ENCODE results near the gene RUNDC3A. TPM values are rescaled to one million over a fixed set of nuclear protein-coding genes. Genes with fewer than 3 reads are reported as not detected.
"Not testable (repeated sequence)": the region's sequence is repeated elsewhere in the genome, so short reads cannot be mapped to it uniquely, and the experiment has no call there.

The RUNDC3A gene
- total RNA-seq, 2 experiments from 2014 or later = 0.08 to 0.16 TPM

DNA sequence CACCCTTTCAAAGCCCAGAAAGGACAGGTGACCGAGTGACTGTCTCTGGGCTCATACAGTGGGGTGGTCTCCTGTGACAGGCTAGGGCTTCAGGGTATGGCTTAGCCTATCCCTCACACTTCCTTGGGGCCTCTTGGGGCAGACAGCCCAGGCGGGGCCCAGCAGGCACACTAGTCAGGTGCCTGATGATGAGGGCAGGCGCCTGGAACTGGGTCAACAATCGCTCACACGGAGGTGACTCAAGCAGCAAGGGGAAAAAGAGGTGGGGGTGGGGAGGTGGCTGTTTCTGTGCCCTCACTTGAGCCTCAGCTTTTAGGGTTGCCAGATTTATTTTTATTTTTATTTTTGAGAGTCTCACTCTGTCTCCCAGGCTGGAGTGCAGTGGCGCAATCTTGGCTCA lies 30.3 kb downstream of the RUNDC3A start:
- no peak for DNase-seq
- no peak overlapping the region for H3K4me3 Mint-ChIP-seq
- H3K9me3 Mint-ChIP-seq = no peaks in the 10 kb centered on the region
- no peaks in the 10 kb centered on the region for H3K4me1 Mint-ChIP-seq
- H3K27me3 Mint-ChIP-seq = no peaks in the 10 kb centered on the region
- H3K27ac Mint-ChIP-seq = no peak overlapping the region
- no peaks in the 10 kb centered on the region for H3K36me3 Mint-ChIP-seq

DNA sequence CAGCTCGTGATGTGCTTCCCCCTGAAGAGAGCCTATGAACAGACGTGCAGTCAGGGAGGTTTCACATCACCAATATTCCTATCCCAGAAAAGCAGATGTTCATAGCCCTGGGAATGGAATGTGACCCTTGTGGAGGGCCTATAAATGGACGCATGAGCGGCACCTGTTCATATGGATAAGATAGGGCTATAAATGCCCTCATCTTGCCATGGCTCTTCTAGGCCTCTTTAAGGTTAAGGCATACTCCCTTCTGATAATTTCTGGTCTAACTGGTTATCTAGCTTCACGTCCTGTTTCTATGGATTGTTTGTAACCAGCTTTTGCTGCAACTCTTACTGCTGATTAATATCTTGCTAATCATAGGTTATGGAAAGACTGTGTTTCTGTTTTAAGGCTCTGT lies 32.2 kb downstream of the RUNDC3A start:
- not testable (repeated sequence) for H3K36me3 Mint-ChIP-seq, DNase-seq, H3K27me3 Mint-ChIP-seq, H3K27ac Mint-ChIP-seq, H3K9me3 Mint-ChIP-seq, H3K4me3 Mint-ChIP-seq, H3K4me1 Mint-ChIP-seq

DNA sequence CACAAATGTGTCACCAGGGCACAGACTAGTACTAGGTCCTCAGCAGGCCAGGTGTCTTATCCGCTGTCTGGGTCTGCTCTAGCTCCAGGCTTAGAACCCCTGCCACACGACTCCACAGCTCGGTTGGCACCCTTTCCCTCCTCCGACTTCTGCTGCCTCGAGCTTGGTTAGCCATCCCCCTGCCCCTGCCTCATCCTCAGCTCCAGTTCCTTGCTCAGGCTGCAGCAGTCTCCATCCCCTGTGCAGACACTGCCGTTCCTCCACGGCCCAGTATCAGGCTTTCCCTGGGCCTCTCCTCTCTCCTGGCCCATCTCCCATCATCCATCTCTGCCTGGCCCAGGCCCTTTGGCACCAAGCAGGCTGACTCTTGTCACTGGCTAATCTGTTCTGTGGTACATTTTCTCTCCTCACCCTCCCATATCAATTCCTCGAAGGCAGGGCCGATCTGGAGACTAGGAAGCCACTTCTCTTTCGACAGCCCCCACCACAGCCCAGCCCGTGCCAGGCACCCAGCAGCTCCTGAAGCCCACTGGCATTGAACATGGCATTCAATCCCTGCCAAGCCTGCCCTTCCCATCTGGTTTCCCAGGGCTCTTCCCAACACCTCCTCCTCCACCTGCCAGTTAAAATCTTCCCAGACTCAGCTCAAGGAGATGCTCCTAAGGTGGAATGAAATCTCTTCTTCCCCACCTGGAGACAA lies 35.3 kb downstream of the RUNDC3A start:
- Mint-ChIP-seq H3K9me3 (no peaks in the 10 kb centered on the region), H3K4me1 (peaks cover 18% of the 10 kb centered on the region), H3K27ac (no peak overlapping the region), H3K4me3 (no peak overlapping the region), H3K36me3 (peaks cover 2% of the 10 kb centered on the region), H3K27me3 (peaks cover 3% of the 10 kb centered on the region)
- DNase-seq = no peak

DNA sequence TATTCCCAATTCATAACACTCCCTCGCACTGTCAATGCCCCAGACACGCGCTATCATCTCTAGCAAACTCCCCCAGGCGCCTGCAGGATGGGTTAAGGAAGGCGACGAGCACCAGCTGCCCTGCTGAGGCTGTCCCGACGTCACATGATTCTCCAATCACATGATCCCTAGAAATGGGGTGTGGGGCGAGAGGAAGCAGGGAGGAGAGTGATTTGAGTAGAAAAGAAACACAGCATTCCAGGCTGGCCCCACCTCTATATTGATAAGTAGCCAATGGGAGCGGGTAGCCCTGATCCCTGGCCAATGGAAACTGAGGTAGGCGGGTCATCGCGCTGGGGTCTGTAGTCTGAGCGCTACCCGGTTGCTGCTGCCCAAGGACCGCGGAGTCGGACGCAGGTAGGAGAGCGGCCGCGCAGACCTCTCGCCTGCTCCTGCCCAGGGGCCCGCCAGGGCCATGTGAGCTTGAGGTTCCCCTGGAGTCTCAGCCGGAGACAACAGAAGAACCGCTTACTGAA lies 36.6 kb downstream of the RUNDC3A start, which contains the start of gene GRN:
Gene GRN, plus strand, starts transcription at position 364 of the 515 bp plus-strand sequence. CDS start 3,863 bp downstream, outside the sequence.
- Mint-ChIP-seq H3K27ac (peak within 1 kb of the TSS; percentile 80), H3K9me3 (no peaks in the 10 kb centered on the region), H3K4me1 (peaks cover 19% of the 10 kb centered on the region), H3K36me3 (peaks cover 2% of the 10 kb centered on the region), H3K27me3 (peaks cover 3% of the 10 kb centered on the region), H3K4me3 (peak within 1 kb of the TSS; percentile 87)
- DNase-seq = peak; percentile 88

DNA sequence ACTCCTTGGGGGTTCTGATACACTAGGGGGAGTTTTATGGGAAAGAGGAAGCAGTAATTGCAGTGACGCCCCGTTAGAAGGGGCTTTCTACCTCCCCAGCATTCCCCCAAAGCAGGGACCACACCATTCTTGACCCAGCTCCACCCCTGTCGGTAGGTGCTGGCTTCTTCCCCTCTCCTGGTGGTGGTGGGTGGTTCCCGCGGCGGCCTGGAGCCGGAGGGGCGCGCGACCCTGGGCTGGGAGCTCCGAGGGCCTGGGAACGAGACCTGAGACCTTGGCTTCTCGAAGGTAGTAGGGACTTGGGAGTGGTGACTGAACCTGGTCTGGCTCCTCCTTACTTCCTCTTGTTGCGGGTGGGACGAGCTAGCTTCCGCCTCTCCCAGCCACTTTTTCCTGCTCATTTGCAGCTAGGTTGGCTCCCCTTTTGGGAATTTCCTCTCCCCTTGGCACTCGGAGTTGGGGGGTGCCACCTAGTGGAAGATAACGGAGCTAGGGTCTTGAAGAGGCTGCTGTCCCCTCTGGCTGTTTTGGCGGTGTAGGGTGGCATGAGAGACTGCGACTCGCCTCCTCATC lies 37.1 kb downstream of the RUNDC3A start:
- Mint-ChIP-seq H3K27me3 (peaks cover 3% of the 10 kb centered on the region), H3K36me3 (peaks cover 2% of the 10 kb centered on the region), H3K4me1 (peaks cover 19% of the 10 kb centered on the region), H3K4me3 (peak overlapping the region; percentile 87), H3K9me3 (no peaks in the 10 kb centered on the region), H3K27ac (peak overlapping the region; percentile 80)
- peak; percentile 49 for DNase-seq

DNA sequence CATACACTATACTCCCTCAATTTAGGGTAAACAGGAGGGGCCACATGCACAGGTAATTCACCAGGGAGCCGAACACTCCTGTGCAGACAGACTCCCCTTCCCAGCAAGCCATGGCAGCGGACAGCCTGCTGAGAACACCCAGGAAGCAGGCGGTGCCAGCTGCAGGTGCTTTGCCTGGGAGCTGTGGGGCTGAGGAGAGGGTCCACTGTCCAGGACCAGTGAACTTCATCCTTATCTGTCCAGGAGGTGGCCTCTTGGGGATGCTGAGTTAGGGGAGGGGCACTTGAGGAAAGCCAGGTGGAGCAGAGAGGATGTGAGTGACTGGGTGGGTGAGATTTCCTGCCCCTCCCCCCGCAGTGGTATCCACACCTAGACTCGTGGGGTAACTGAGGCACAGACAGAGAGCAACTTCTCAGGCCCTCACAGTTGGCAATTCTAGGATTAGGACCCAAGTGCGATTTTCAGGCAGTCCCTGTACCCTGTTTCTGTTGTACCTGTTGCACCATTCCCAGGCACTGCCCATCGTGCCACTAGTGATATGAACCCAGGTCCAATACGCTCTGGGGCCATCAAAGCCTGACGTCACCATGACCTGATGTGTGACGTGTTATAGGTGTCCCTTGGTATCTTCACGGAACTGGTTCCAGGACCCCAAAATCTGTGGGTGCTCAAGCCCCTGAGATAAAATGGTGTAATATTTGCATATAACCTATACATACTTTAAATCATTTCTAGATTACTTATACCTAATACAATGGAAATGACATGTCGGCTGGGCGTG lies 37.9 kb downstream of the RUNDC3A start:
- Mint-ChIP-seq H3K36me3 (peaks cover 2% of the 10 kb centered on the region), H3K4me1 (peaks cover 19% of the 10 kb centered on the region), H3K27me3 (peaks cover 3% of the 10 kb centered on the region), H3K9me3 (no peaks in the 10 kb centered on the region), H3K4me3 (peak overlapping the region; percentile 87), H3K27ac (no peak overlapping the region)
- no peak for DNase-seq

DNA sequence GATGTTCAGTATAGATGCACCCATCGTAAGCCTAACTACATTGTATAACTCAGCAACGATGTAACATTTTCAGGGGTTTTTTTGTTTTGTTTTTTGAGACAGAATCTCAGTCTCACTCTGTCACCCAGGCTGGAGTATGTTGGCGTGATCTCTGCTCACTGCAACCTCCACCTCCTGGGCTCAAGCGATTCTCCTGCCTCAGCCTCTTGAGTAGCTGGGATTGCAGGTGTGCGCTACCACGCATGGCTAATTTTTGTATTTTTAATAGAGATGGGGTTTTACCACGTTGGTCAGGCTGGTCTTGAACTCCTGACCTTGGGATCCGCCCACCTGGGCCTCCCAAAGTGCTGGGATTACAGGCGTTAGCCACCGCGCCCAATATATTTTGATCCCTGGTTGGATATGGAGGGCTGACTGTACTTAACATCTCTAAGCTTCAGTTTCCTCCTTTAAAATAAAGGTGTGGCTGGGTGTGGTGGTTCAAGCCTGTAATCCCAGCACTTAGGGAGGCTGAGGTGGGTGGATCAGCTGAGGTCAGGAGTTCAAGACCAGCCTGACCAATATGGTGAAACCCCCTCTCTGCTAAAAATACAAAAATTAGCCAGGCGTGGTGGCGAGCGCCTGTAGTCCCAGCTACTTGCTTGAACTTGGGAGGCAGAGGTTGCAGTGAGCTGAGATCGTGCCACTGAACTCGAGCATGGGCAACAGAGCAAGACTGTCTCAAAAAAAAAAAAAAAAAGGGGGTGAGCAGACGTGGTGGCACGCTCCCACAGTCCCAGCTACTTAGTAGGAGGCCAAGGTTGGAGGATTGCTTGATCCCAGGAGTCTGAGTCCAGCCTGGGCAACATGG lies 39.0 kb downstream of the RUNDC3A start:
- not testable (repeated sequence) for H3K27me3 Mint-ChIP-seq, H3K4me3 Mint-ChIP-seq, H3K36me3 Mint-ChIP-seq, H3K27ac Mint-ChIP-seq, H3K9me3 Mint-ChIP-seq, DNase-seq
- peaks cover 19% of the 10 kb centered on the region for H3K4me1 Mint-ChIP-seq

DNA sequence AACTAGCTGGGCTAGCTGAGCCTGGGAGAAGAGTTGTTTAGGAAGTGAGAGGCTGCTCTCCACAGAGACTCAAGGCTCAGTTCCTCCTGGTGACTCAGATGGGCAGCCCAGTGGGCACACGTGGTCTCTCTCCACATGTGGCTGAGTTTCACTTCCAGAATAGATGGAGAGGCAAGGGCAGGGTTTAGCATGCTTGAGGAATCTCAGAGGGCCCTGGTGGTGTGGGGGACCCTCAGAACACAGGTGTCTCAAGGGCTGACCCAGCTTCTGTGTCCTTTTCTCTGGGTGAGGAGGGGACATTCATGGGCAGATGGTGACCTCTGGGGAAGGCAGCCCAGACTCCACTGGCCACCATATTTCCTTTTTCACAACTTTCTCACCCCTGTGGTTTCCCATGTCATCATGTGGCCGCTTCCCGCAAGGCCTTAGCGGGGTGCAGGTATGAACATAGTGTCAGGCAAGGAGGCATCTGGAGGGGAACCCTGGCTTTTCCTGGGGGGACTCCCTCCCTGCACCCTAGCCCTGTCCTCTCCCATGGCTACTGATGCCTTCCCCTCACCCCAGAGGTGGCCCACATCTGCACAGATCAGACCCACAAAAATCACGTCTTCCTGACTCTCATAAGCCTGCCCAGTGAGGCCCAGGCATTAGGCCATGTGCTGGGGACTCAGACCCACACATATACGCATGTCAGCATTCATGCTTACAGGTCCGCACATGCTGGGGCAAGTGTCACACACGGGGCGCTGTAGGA lies 40.0 kb downstream of the RUNDC3A start:
- DNase-seq = no peak
- H3K9me3 Mint-ChIP-seq = no peaks in the 10 kb centered on the region
- H3K36me3 Mint-ChIP-seq = peaks cover 5% of the 10 kb centered on the region
- peaks cover 3% of the 10 kb centered on the region for H3K27me3 Mint-ChIP-seq
- H3K4me3 Mint-ChIP-seq = no peak overlapping the region
- peak overlapping the region; percentile 26 for H3K27ac Mint-ChIP-seq
- peaks cover 23% of the 10 kb centered on the region for H3K4me1 Mint-ChIP-seq

DNA sequence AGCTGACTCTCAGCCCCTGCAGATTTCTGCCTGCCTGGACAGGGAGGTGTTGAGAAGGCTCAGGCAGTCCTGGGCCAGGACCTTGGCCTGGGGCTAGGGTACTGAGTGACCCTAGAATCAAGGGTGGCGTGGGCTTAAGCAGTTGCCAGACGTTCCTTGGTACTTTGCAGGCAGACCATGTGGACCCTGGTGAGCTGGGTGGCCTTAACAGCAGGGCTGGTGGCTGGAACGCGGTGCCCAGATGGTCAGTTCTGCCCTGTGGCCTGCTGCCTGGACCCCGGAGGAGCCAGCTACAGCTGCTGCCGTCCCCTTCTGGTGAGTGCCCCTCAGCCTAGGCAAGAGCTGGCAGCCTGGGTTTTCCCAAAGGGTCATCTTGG lies 40.6 kb downstream of the RUNDC3A start:
- Mint-ChIP-seq H3K4me3 (no peak overlapping the region), H3K9me3 (no peaks in the 10 kb centered on the region), H3K27me3 (peaks cover 3% of the 10 kb centered on the region), H3K36me3 (peaks cover 5% of the 10 kb centered on the region), H3K4me1 (peaks cover 23% of the 10 kb centered on the region), H3K27ac (no peak overlapping the region)
- no peak for DNase-seq

DNA sequence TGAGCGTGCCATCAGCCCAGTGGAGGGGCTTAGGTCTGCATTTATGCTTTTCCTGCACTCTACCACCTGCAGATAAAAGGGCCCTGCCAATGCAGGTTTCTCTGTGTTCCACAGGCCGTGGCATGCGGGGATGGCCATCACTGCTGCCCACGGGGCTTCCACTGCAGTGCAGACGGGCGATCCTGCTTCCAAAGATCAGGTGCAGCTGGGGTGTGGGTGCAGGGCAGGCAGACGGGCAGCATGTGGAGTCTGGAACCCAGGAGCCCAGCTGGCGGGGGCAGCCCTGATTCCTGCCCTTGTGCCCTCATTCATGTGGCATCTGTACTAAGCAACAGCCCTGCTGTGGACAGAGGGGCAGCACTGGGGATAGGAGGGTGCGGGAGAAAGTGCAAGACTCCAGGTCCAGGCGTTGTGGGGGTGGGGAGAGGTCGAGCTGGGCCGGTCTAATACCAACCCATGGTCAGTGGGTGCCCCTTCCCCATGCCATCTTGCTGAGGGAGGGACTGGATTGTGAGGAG lies 41.2 kb downstream of the RUNDC3A start:
- peaks cover 5% of the 10 kb centered on the region for H3K36me3 Mint-ChIP-seq
- no peaks in the 10 kb centered on the region for H3K9me3 Mint-ChIP-seq
- no peak overlapping the region for H3K4me3 Mint-ChIP-seq
- H3K27ac Mint-ChIP-seq = no peak overlapping the region
- no peak for DNase-seq
- peaks cover 23% of the 10 kb centered on the region for H3K4me1 Mint-ChIP-seq
- peaks cover 3% of the 10 kb centered on the region for H3K27me3 Mint-ChIP-seq

DNA sequence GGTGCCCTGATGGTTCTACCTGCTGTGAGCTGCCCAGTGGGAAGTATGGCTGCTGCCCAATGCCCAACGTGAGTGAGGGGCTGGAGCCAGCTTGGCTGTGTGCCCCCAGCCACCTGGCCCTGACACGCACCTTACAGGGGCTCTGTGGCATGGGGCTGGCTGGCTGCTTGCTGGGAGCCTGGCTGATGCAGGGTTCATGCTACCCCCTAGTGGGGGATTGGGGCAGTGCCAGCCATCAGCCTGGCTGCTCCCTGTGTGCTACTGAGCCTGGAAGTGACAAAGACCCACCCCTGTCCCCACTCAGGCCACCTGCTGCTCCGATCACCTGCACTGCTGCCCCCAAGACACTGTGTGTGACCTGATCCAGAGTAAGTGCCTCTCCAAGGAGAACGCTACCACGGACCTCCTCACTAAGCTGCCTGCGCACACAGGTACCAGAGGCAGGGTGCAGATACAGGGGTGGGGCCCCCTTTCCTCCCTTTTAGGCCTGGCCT lies 42.4 kb downstream of the RUNDC3A start:
- H3K4me1 Mint-ChIP-seq = peaks cover 16% of the 10 kb centered on the region
- DNase-seq = peak; percentile 77
- H3K4me3 Mint-ChIP-seq = no peak overlapping the region
- peaks cover 5% of the 10 kb centered on the region for H3K36me3 Mint-ChIP-seq
- H3K9me3 Mint-ChIP-seq = no peaks in the 10 kb centered on the region
- H3K27me3 Mint-ChIP-seq = no peaks in the 10 kb centered on the region
- no peak overlapping the region for H3K27ac Mint-ChIP-seq

DNA sequence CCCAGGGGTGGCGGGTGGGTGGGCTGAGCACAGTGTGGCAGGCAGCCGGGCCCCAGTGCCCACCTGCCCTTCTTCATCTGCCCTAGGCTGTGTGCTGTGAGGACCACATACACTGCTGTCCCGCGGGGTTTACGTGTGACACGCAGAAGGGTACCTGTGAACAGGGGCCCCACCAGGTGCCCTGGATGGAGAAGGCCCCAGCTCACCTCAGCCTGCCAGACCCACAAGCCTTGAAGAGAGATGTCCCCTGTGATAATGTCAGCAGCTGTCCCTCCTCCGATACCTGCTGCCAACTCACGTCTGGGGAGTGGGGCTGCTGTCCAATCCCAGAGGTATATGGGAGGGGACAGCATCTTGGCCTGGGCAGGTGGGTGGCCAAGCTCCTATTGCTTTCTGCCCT lies 43.1 kb downstream of the RUNDC3A start:
- Mint-ChIP-seq H3K4me1 (peaks cover 10% of the 10 kb centered on the region), H3K36me3 (peaks cover 3% of the 10 kb centered on the region), H3K27me3 (no peaks in the 10 kb centered on the region), H3K9me3 (no peaks in the 10 kb centered on the region), H3K27ac (no peak overlapping the region), H3K4me3 (no peak overlapping the region)
- DNase-seq = no peak

DNA sequence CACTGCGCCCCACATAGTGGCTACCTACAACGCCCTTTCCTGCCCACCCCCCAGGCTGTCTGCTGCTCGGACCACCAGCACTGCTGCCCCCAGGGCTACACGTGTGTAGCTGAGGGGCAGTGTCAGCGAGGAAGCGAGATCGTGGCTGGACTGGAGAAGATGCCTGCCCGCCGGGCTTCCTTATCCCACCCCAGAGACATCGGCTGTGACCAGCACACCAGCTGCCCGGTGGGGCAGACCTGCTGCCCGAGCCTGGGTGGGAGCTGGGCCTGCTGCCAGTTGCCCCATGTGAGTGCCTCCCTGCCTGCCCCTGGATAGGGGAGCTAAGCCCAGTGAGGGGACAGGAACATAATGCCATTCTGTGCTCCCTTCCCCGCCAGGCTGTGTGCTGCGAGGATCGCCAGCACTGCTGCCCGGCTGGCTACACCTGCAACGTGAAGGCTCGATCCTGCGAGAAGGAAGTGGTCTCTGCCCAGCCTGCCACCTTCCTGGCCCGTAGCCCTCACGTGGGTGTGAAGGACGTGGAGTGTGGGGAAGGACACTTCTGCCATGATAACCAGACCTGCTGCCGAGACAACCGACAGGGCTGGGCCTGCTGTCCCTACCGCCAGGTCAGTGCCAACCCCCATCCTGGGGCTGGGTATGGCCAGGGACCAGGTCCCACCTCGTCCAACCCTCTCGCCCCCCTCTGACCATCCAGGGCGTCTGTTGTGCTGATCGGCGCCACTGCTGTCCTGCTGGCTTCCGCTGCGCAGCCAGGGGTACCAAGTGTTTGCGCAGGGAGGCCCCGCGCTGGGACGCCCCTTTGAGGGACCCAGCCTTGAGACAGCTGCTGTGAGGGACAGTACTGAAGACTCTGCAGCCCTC lies 43.8 kb downstream of the RUNDC3A start:
- Mint-ChIP-seq H3K4me3 (no peak overlapping the region), H3K27ac (no peak overlapping the region), H3K27me3 (no peaks in the 10 kb centered on the region), H3K36me3 (peaks cover 3% of the 10 kb centered on the region), H3K9me3 (no peaks in the 10 kb centered on the region), H3K4me1 (peaks cover 10% of the 10 kb centered on the region)
- DNase-seq = no peak
